ENCODE results near the gene LIPC. TPM values are rescaled to one million over a fixed set of nuclear protein-coding genes. Genes with fewer than 3 reads are reported as not detected.

LIPC gene
- total and polyA plus RNA-seq, 9 of the 15 experiments (the other 6 are each of a cell fraction or from before 2014, with no cell fraction given): 0.07 to 0.41 (median 0.11) TPM; not detected in 2

- CTCF ChIA-PET (ENCODE audit: low intra/inter-chr PET ratio): no interaction called here
- no peak for TF ChIP-seq ELF1 (tag; IDR thresholded peaks at IDR 0.05)
- TF ChIP-seq SMARCB1 (IDR thresholded peaks at IDR 0.05; ENCODE audit: insufficient read length, low read depth): no peak
- TF ChIP-seq TCF15 (CRISPR knock-in tag; IDR thresholded peaks at IDR 0.05): no peak
- TF ChIP-seq ATF2 (CRISPR knock-in tag; IDR thresholded peaks at IDR 0.05): no peak
- no peak for TF ChIP-seq THAP7 (CRISPR knock-in tag; IDR thresholded peaks at IDR 0.05)
- no peak for TF ChIP-seq HSF4 (CRISPR knock-in tag; IDR thresholded peaks at IDR 0.05; ENCODE audit: borderline replicate concordance)
- no peak for TF ChIP-seq ZBTB43 (CRISPR knock-in tag; IDR thresholded peaks at IDR 0.05)
- TF ChIP-seq U2AF2 (optimal IDR thresholded peaks at IDR 0.05; ENCODE audit: low read depth, low read length): no peak
- no peak for TF ChIP-seq AFF1 (IDR thresholded peaks at IDR 0.05; ENCODE audit: low read depth in 1 of 2, partially characterized antibody in 2 of 2)
- TF ChIP-seq PCBP2 (IDR thresholded peaks at IDR 0.05; ENCODE audit: low read depth, low read length, poor library complexity, severe bottlenecking): no peak
- TF ChIP-seq ZBTB26 (CRISPR knock-in tag; IDR thresholded peaks at IDR 0.05): no peak
These were observed 137.7 kb downstream of the LIPC start for GRCh38 chr15:58569455-58569854.

More at GRCh38 chr15:58569455-58569854, 137.7 kb downstream of the LIPC start:
- no peaks in the 10 kb centered on the region for H3K79me2 ChIP-seq (ENCODE audit: control insufficient read depth, insufficient read depth, low read length)
- H3K4me1 ChIP-seq (replicated peaks in 1 of 2; ENCODE audit: control insufficient read depth in 2 of 2, insufficient read depth in 2 of 2, low read length in 2 of 2): peaks cover 0 to 15% of the 10 kb centered on the region in 2 experiments; a peak in 4 of 5 replicates
- H3K4me3 ChIP-seq: no peak overlapping the region
- DNase-seq (ENCODE audit: extremely low read depth in 1 of 4, low spot score in 3 of 4) (no peak), ATAC-seq (no peak), FAIRE-seq (no peak)
- POLR2A ChIA-PET: interaction anchor here (1.2 to 1.3 kb wide), 2 partner anchors 155 to 201 kb away, joined by 3 read pairs; no protein-coding TSS in a partner anchor
- H3K27me3 ChIP-seq (ENCODE audit: control insufficient read depth in 2 of 2, insufficient read depth in 2 of 2, low read length in 2 of 2): no peaks in the 10 kb centered on the region
- H3K9ac ChIP-seq (ENCODE audit: insufficient read depth in 1 of 2, low read depth in 2 of 2, low read length in 2 of 2): no peak overlapping the region
- BruUV-seq (replicated peaks): no TSS peak
- H3K27ac ChIP-seq (ENCODE audit: extremely low read depth, low read depth, low read length): no peak overlapping the region
- intact Hi-C loops (cut with micrococcal nuclease) (no loop called here), in situ Hi-C loops (cut with MboI) (no loop called here)
- H4K20me1 ChIP-seq (replicated peaks; ENCODE audit: control insufficient read depth, insufficient read depth, low read length): no peaks in the 10 kb centered on the region
- no peaks in the 10 kb centered on the region for H3K36me3 ChIP-seq (ENCODE audit: control insufficient read depth, insufficient read depth, low read length)
- no peak overlapping the region for H3K4me2 ChIP-seq (ENCODE audit: insufficient read depth, low read length)
- H3K9me1 ChIP-seq (ENCODE audit: control insufficient read depth, insufficient read depth, low read length): no peaks in the 10 kb centered on the region
- peak overlapping the region; percentile 26 for H2AFZ ChIP-seq (ENCODE audit: low read depth, low read length)
- H3K9me3 ChIP-seq (replicated peaks; ENCODE audit: control insufficient read depth, insufficient read depth, low read depth, low read length): no peaks in the 10 kb centered on the region
- 53% methylated on average over 1 of the region's 1 CpG for WGBS (ENCODE audit: insufficient coverage, low coverage, missing lambda C conversion rate)
